RPMI8226 (cell line): Measurements from ENCODE around the gene RGS7.

Experiments used
- DNase-seq: peaks from one replicate; pipeline ENCODE4 v3.0.0-alpha.2; 2015

The RGS7 gene

GRCh38 chr1:241356519-241357365, at the start of gene RGS7:
Gene RGS7, minus strand, starts transcription at chr1:241357205.
- DNase-seq = peak; percentile 10

DNA sequence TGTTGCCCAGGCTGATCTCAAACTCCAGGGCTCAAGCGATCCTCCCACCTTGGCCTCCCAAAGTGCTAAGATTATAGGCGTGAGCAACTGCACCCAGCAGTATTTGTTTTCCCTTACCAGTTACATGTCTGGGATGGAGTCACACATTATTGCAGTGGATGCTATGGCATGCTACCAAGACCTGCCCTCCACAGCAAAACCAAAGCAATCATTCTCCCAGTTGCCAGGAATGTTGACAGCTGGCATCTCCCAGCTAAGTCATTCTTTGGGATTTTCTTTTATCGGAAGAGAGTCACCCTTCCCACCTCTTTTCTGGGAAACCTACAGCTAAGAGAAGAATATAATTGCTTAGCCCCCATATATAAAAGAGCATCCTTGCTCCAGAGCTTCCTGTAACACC, 49.4 kb upstream of the RGS7 start:
- DNase-seq = no peak

DNA sequence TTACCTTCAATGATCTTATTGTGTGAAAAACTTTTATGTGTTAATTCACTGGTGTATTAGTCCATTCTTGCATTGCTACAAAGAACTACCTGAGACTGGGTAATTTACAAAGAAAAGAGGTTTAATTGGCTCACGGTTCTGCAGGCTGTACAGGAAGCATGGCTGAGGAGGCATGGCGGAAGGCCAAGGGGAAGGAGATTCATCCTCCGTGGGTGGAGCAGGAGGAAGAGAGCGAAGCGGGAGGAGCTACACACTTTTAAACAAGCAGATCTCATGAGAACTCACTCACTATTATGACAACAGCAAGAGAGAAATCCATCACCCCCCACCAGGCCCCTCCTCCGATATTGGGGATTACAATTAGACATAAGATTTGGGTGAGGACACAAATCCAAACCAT, 44.2 kb upstream of the RGS7 start:
- DNase-seq = no peak

DNA sequence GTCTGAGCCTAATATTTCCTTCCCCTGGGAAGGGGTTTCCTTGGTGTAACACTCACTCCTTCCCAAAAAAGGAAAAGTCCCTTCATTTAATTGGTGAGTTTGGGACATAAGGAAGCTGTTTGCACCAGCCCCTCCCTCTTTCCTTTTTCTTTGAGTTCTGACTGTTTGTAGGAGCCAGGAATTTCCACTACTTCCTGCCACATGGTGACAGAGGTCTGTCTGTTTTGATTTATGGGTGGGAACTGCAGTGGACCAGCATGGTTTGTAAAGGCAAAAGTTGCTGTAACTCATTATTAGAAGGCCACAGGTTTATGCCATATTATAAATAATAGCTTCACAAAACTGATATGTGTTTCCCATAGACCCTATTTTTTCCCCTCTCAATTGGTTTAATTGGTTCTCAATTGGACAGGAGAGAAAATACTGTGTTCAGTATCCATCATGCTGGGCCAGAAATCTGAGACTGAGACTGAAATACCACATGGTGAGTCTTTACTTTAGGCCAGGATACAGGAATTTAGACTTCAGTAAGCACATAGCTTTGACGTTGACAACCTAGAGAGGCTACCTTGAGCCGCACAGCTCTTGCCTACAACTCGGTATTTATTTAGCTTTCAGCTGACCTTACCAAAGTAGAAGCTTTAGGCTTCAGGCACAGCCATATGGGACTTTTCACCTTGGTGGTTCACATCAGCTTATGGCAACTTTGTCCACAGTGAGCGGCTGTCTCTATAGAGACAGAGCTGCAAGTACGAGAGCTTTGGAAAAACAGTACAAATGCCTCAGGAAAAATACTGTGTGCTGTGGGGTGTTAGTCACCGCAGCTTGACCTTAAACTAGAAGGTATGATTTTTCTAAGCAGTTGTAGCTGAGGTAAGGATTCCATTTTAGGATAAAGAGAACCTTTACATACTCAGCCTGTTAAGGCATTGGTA, 40.0 kb upstream of the RGS7 start:
- DNase-seq = no peak

DNA sequence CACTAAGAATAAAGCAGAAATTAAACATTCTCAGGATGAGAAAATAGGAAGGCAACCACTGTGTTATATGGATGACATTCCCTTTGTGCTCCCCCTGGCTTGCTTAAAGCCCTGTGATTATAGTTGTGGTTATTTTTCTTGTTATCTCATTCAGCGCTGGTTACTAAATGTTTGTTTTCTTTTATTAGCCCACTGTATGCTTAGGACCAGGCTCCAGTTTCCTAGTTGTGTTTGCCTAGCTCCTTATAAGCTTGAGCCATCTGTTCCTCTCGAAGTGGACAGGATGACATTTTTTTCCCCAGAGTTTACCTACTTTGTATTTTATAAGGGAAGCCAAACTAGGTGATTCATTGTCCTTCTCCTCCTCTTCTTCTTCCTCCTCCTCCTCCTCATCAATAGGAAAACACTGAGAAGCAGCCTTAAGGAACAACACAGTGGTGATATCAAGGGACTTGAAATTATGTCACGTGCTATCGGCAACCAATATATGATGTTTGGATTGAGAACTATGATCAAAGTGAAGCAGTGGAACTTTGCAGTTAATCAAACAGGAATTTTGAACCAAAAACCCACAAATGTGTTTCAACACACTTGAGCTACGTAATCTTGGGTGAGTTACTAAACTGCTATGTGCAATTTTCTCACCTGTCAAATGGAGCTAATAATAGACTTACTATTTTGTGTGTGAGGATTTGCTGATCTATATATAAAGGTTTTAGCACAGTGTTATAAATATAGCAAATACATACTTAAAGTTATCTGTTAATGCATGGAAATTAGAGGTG, 35.1 kb upstream of the RGS7 start:
- DNase-seq = no peak

- no peak for DNase-seq
Measured at GRCh38 chr1:241390526-241390925, 33.5 kb upstream of the RGS7 start.

GRCh38 chr1:241389400-241389799, 32.4 kb upstream of the RGS7 start:
- DNase-seq = no peak

DNA sequence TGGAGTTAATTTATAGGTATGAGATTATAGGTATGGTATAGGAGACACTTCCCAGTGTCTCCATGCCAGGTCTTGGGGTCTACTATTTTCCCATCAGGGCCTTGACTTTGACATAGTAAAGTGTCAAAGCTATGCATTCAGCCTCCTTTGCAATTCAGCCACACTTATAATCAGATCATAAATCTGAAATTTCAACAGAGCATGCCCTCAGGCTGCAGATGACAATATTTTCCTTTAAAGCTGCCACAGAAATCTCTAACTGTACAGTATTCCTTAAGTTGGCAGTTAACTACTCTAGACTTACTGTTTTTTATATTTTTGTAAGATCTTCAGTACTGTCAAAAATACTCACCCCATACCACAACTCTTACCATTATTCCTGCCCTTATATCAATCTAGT, 30.2 kb upstream of the RGS7 start:
- no peak for DNase-seq

GRCh38 chr1:241376701-241377100, 19.7 kb upstream of the RGS7 start:
- DNase-seq = no peak

DNA sequence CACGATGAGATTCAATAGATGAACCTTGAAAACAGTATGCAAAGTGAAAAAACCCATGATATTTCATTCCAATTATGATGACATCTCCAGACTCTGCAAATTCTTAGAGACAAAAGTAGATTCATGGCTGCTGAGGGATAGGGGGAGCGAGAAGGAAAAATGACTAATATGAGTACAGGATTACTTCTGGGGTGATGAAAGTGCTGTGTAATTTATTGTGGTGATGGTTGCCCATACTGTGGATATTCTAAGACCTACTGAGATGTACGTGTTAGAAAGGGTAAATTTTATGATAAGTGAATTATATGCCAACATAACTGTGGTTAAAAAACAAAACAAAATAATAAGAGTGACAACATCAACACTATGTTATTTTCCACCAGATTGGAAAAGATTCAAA, 18.9 kb upstream of the RGS7 start:
- DNase-seq = no peak

DNA sequence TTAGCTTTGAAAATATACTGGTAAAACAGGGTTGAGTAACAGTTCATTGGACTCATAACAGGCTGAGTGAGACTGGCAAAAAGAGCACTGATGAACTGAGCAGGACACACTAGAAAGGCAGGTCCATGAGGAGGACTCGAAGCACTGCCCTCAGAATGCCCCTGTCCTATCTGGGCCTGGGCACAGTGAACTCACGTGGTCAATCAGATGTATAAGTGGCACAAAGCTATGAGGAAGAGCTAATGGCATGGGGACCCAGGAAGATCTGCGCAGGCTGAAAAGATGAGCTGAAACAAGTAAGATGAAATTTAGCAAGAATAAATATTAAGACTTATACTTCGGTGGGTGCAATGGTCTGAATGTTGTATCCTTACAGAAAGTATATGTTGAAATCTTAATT, 9.2 kb upstream of the RGS7 start:
- no peak for DNase-seq

DNA sequence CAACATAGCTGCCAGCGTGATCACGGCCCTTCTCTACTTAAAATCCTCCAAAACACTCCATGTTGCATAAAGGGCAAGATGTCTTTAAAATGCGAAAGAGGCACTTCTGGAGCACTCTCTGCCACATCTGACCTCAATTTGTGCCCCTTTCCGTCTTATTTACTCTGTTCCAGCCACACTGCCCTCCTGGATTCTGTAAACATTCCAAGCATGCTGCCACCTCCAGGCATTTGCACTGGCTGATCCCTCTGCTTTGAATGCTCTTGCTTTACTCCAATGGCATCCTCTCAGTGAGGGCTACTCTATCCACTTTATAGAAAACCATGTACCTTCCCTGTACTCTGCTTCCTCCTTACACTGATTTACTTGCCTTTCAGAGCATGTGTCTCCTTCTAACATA, 5.3 kb upstream of the RGS7 start:
- no peak for DNase-seq

DNA sequence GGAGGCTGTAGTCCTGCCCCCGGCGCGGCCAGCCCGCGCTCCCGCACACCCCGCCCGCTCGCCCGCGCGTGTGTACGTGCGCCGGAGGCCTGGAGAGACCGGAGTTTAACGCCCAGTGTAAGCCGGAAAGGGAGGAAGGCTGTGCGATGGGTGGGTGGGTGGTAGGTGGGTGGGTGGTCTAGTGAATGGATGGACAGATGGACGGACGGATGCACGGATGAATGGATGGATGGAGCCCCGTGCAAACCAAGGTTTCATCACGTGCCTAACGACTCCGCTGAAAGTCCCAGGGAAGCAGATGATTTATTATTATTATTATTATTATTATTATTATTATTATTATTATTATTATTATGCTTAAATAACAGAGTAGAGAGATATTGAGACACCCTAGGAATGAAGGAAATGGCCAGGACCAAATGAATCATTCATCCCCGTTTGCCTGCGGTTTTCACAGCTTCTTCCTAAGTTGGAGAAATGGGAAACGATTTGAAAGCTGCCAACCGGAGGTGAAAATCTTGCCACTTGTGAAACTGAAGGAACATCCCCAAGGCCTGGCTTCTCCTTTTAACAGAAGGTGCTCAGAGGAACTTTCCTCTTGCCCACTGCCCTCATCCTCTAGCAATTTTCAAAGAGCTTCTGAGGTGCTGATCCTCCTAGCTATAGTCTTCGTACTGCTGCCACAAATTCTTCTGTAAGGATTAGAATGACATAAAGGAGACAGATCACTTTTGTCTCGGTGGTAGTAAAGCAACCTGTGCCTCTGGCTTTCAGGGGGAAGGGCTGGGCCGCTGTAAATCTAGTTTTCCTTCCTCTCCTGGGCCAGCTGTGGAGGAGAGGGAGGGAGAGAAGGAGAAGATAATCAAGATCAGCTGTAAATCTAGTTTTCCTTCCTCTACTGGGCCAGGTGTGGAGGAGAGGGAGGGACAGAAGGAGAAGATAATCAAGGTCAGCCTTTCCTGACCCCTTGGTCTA, 648 bp upstream of the RGS7 start:
- no peak for DNase-seq

- DNase-seq = no peak
Measured at GRCh38 chr1:241356187-241356518, 852 bp downstream of the RGS7 start.

- DNase-seq = no peak
Measured at GRCh38 chr1:241355311-241356010, 1.5 kb downstream of the RGS7 start.

DNA sequence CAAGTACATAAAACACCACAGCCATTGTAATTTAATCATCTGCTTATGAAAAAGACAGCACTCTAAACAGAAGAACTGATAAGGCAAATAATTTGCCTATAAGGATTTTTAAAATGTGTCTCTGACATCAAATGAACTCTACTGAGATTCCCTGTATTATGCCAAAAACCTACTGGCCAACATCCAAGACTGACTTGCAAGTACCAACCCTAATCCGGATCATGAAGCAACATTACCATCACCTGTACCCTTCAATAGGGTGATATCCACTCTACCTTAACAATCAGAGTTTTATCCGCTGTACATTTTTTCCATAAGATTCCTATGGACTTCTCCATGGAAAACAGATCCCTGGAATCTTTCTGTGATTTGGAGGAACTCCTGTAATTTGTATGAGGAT, 4.6 kb downstream of the RGS7 start:
- DNase-seq = no peak

- DNase-seq = no peak
Measured at GRCh38 chr1:241351841-241352240, 5.2 kb downstream of the RGS7 start.

GRCh38 chr1:241343956-241344355, 13.0 kb downstream of the RGS7 start:
- DNase-seq = no peak

DNA sequence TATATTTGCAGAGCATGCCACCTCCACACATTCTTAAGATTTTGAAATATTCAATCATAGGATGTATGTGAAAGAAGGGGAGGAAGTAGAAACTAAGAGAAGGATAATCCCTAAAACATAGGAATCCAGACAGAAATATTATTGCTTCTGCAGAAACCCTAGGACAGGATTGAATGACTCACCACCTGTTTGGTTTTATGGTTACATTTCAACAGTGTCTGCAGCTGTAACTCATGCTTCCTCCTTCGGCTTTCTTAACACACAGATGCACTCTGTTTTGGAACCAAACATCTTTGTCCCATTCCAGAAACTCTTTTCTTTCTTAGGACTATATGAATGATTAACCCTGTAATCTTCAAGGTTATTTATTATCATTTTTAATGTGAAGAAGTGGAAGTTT, 20.7 kb downstream of the RGS7 start:
- DNase-seq = no peak

GRCh38 chr1:241332987-241333386, 24.0 kb downstream of the RGS7 start:
- DNase-seq = no peak

DNA sequence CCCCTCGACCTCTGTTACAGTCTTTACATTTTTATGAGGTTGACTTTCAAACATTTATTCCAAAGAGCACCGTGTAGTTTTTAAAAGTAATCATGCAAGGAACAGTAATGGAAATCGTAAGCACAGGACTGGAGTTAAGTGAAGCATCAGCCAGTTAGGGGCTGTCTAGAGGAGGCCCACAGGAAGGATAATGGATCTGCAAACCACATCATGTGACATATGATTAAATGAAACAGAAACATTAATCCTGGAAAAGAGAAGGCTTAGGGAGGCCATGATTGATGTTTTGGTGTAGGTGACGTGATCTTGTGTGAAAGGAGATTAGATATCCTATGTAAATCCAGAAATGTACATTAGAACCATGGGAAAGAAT, 25.0 kb downstream of the RGS7 start:
- no peak for DNase-seq
